Smooth muscle cell (in vitro differentiated cells): ENCODE measurements around the gene TRIM69. TPM values are rescaled to one million over a fixed set of nuclear protein-coding genes. Genes with fewer than 3 reads are reported as not detected.
"Not testable (repeated sequence)": the region's sequence is repeated elsewhere in the genome, so short reads cannot be mapped to it uniquely, and the experiment has no call there.

ENCODE experiments used
- DNase-seq: peaks from one replicate; lab custom pipeline; 2025; ENCODE audit not compliant: unreplicated experiment; lab: John Stamatoyannopoulos, UW
- H2AFZ ChIP-seq: fragments of 200-600 bp; sonication (generic); 2 replicates; pipeline ENCODE4 v1.6.0; 2016; ENCODE audit warnings: antibody characterized with exemption, low read depth, mild to moderate bottlenecking
- H3F3A ChIP-seq: fragments of 200-600 bp; sonication (generic); 2 replicates; pipeline ENCODE4 v1.6.0; 2017; ENCODE audit warnings: antibody characterized with exemption, low read depth
- H3K27ac ChIP-seq: fragments of 200-600 bp; sonication (generic); 2 replicates; pipeline ENCODE4 v1.5.1; 2016; ENCODE audit warnings: low read depth, mild to moderate bottlenecking
- H3K27me3 ChIP-seq: fragments of 200-600 bp; sonication (generic); 2 replicates; pipeline ENCODE4 v1.6.1; 2016; ENCODE audit warnings: low read depth, mild to moderate bottlenecking
- H3K36me3 ChIP-seq: fragments of 200-600 bp; sonication (generic); 2 replicates; pipeline ENCODE4 v1.5.1; 2016; ENCODE audit warnings: low read depth
- H3K4me1 ChIP-seq: fragments of 200-600 bp; sonication (generic); 2 replicates; pipeline ENCODE4 v1.5.1; 2016; ENCODE audit warnings: low read depth
- H3K4me2 ChIP-seq: fragments of 200-600 bp; sonication (generic); 2 replicates; pipeline ENCODE4 v1.6.0; 2016; ENCODE audit warnings: mild to moderate bottlenecking
- H3K4me3 ChIP-seq: fragments of 200-600 bp; sonication (generic); 2 replicates; pipeline ENCODE4 v1.5.1; 2016; ENCODE audit warnings: mild to moderate bottlenecking
- H3K79me2 ChIP-seq: fragments of 200-600 bp; sonication (generic); 2 replicates; pipeline ENCODE4 v1.6.0; 2016; ENCODE audit warnings: low read depth, mild to moderate bottlenecking
- H3K9ac ChIP-seq: fragments of 200-600 bp; sonication (generic); 2 replicates; pipeline ENCODE4 v1.6.0; 2016; ENCODE audit warnings: low read depth
- H3K9me3 ChIP-seq: fragments of 200-600 bp; sonication (generic); replicated peaks from 2 replicates; pipeline ENCODE4 v1.5.1; 2016; ENCODE audit warnings: low read depth
- H4K20me1 ChIP-seq: fragments of 200-600 bp; sonication (generic); 2 replicates; pipeline ENCODE4 v1.6.0; 2016; ENCODE audit warnings: low read depth
- CTCF ChIP-seq: fragments of 200-600 bp; sonication (generic); IDR thresholded peaks from 2 replicates; pipeline ENCODE4 v1.5.1; 2017; ENCODE audit warnings: borderline replicate concordance, mild to moderate bottlenecking, antibody characterized with exemption; ENCODE audit not compliant: insufficient read depth, poor library complexity, severe bottlenecking
- WGBS: methylation state at CpG from one replicate; pipeline ENCODE4 v1.1.7; 2016; ENCODE audit warnings: low lambda C conversion rate; 5-methylcytosine and 5-hydroxymethylcytosine counted together
- polyA plus RNA-seq: library from polyadenylated mRNA; unstranded; fragments of >200 nt; fragmentation: Nextera tagmentation; extraction: Ambion mirVana; gene quantifications from 2 replicates; pipeline ENCODE4 v1.2.1, GENCODE V29; 2016
- total RNA-seq: library from RNA; depleted of rRNA; stranded (reverse); fragments of >200 nt; gene quantifications from 2 replicates; pipeline ENCODE4 v1.2.3, GENCODE V29; 2014

Gene TRIM69
- total and polyA plus RNA-seq, 2 experiments from 2014 or later: 4.2 to 4.8 TPM

GRCh38 chr15:44763187-44763586 is 26.9 kb downstream of the TRIM69 start:
- WGBS: 90% methylated on average over 2 of the region's 2 CpGs

GRCh38 chr15:44763848-44764247 is 27.5 kb downstream of the TRIM69 start:
- Histone ChIP-seq H3K9ac (no peak overlapping the region), H3K36me3 (no peaks in the 10 kb centered on the region), H3K4me1 (no peaks in the 10 kb centered on the region), H4K20me1 (no peaks in the 10 kb centered on the region), H3K4me2 (no peak overlapping the region), H3K27ac (no peak overlapping the region), H2AFZ (no peak overlapping the region), H3K9me3 (no peaks in the 10 kb centered on the region), H3K4me3 (no peak overlapping the region), H3F3A (no peaks in the 10 kb centered on the region), H3K27me3 (peaks cover 17% of the 10 kb centered on the region), H3K79me2 (no peaks in the 10 kb centered on the region)
- 65% methylated on average over 3 of the region's 3 CpGs for WGBS
- no peak for TF ChIP-seq CTCF
- DNase-seq: no peak

More at GRCh38 chr15:44763187-44763586, 26.9 kb downstream of the TRIM69 start:
- H4K20me1 ChIP-seq: no peaks in the 10 kb centered on the region
- no peaks in the 10 kb centered on the region for H3F3A ChIP-seq
- H3K9ac ChIP-seq: no peak overlapping the region
- H2AFZ ChIP-seq: no peak overlapping the region
- H3K79me2 ChIP-seq: no peaks in the 10 kb centered on the region
- H3K9me3 ChIP-seq: no peaks in the 10 kb centered on the region
- H3K27me3 ChIP-seq: peaks cover 22% of the 10 kb centered on the region
- no peaks in the 10 kb centered on the region for H3K36me3 ChIP-seq
- no peak for TF ChIP-seq CTCF
- no peak for DNase-seq
- no peak overlapping the region for H3K4me2 ChIP-seq
- H3K27ac ChIP-seq: no peak overlapping the region
- H3K4me1 ChIP-seq: no peaks in the 10 kb centered on the region
- H3K4me3 ChIP-seq: no peak overlapping the region

GRCh38 chr15:44765036-44765435 is 28.7 kb downstream of the TRIM69 start:
- Histone ChIP-seq H3K4me3 (no peak overlapping the region), H3K36me3 (no peaks in the 10 kb centered on the region), H3K4me1 (no peaks in the 10 kb centered on the region), H3K9ac (no peak overlapping the region), H3K79me2 (no peaks in the 10 kb centered on the region), H4K20me1 (no peaks in the 10 kb centered on the region), H3F3A (no peaks in the 10 kb centered on the region), H2AFZ (no peak overlapping the region), H3K27ac (no peak overlapping the region), H3K4me2 (no peak overlapping the region), H3K9me3 (no peaks in the 10 kb centered on the region), H3K27me3 (peaks cover 5% of the 10 kb centered on the region)
- WGBS: 30% methylated on average over 3 of the region's 3 CpGs
- TF ChIP-seq CTCF: no peak
- no peak for DNase-seq

GRCh38 chr15:44769521-44769920 is 33.2 kb downstream of the TRIM69 start:
- Histone ChIP-seq H3K4me2 (no peak overlapping the region), H3F3A (no peaks in the 10 kb centered on the region), H2AFZ (no peak overlapping the region), H3K9ac (no peak overlapping the region), H4K20me1 (no peaks in the 10 kb centered on the region), H3K27me3 (no peaks in the 10 kb centered on the region), H3K4me3 (no peak overlapping the region), H3K27ac (no peak overlapping the region), H3K4me1 (no peaks in the 10 kb centered on the region), H3K79me2 (no peaks in the 10 kb centered on the region), H3K36me3 (no peaks in the 10 kb centered on the region), H3K9me3 (no peaks in the 10 kb centered on the region)
- 88% methylated on average over 5 of the region's 5 CpGs for WGBS
- no peak for TF ChIP-seq CTCF
- DNase-seq: no peak

- not testable (repeated sequence) for H3K27me3 ChIP-seq, H3K36me3 ChIP-seq, DNase-seq, H4K20me1 ChIP-seq, H3K4me1 ChIP-seq, H3K4me2 ChIP-seq, H3K4me3 ChIP-seq, H3K9me3 ChIP-seq, H3F3A ChIP-seq, H3K79me2 ChIP-seq, H3K9ac ChIP-seq, H2AFZ ChIP-seq, H3K27ac ChIP-seq
- 76% methylated on average over 5 of the region's 5 CpGs for WGBS
These were observed 34.4 kb downstream of the TRIM69 start for GRCh38 chr15:44770715-44771114.
